Measurements from ENCODE around the gene CHRDL1.

Gene CHRDL1

GRCh38 chrX:110741213-110741796 lies 54.3 kb downstream of the CHRDL1 start:
- DNase-seq = no peak

GRCh38 chrX:110734894-110735541 lies 60.6 kb downstream of the CHRDL1 start:
- no peak for DNase-seq

- DNase-seq = no peak
Measured at GRCh38 chrX:110734271-110734670, 61.3 kb downstream of the CHRDL1 start.

- DNase-seq = no peak
Measured at GRCh38 chrX:110733166-110733565, 62.5 kb downstream of the CHRDL1 start.

GRCh38 chrX:110732266-110732665 lies 63.4 kb downstream of the CHRDL1 start:
- no peak for DNase-seq

GRCh38 chrX:110723844-110724243 lies 71.8 kb downstream of the CHRDL1 start:
- DNase-seq = no peak

GRCh38 chrX:110722135-110722534 lies 73.5 kb downstream of the CHRDL1 start:
- DNase-seq = no peak

GRCh38 chrX:110713666-110714065 lies 82.0 kb downstream of the CHRDL1 start:
- no peak for DNase-seq

GRCh38 chrX:110706446-110706845 lies 89.2 kb downstream of the CHRDL1 start:
- DNase-seq = no peak

GRCh38 chrX:110703641-110704040 lies 92.0 kb downstream of the CHRDL1 start:
- no peak for DNase-seq

- no peak for DNase-seq
Measured at GRCh38 chrX:110699109-110699508, 96.5 kb downstream of the CHRDL1 start.

GRCh38 chrX:110698696-110699095 lies 96.9 kb downstream of the CHRDL1 start:
- no peak for DNase-seq

GRCh38 chrX:110692866-110693265 lies 102.8 kb downstream of the CHRDL1 start:
- no peak for DNase-seq

GRCh38 chrX:110691446-110691845 lies 104.2 kb downstream of the CHRDL1 start:
- no peak for DNase-seq

- no peak for DNase-seq
Measured at GRCh38 chrX:110684653-110685052, 111.0 kb downstream of the CHRDL1 start.

GRCh38 chrX:110683925-110684324 lies 111.7 kb downstream of the CHRDL1 start:
- DNase-seq = no peak

GRCh38 chrX:110678591-110678990 lies 117.0 kb downstream of the CHRDL1 start:
- DNase-seq = no peak

- no peak for DNase-seq
Measured at GRCh38 chrX:110675886-110676285, 119.7 kb downstream of the CHRDL1 start.

- DNase-seq = no peak
Measured at GRCh38 chrX:110671068-110671803, 124.4 kb downstream of the CHRDL1 start.

- DNase-seq = no peak
Measured at GRCh38 chrX:110669572-110669971, 126.0 kb downstream of the CHRDL1 start.

- no peak for DNase-seq
Measured at GRCh38 chrX:110667706-110668105, 127.9 kb downstream of the CHRDL1 start.

- DNase-seq = no peak
Measured at GRCh38 chrX:110665223-110666002, 130.2 kb downstream of the CHRDL1 start.

- DNase-seq = no peak
Measured at GRCh38 chrX:110657073-110657472, 138.5 kb downstream of the CHRDL1 start.

All from CD4-positive, alpha-beta T cell treated with Interferon gamma for 1 hour (primary cell).